ENCODE measurements around the gene DCST2.

Gene DCST2

GRCh38 chr1:155076371-155076770 lies 42.8 kb upstream of the DCST2 start:
- no peak for TF ChIP-seq CTCF (IDR thresholded peaks at IDR 0.05)
- Histone ChIP-seq H3K27me3 (peaks cover 9 to 26% of the 10 kb centered on the region in 2 donors), H3K4me3 (no peak overlapping the region), H3K4me1 (peaks cover 0 to 40% (median 31%) of the 10 kb centered on the region in 4 donors), H3K27ac (no peak overlapping the region), H3K9me3 (no peaks in the 10 kb centered on the region), H3K36me3 (no peaks in the 10 kb centered on the region)
- no peak for DNase-seq
- intact Hi-C loops (cut with DNase I; ENCODE audit: low total_unique reads) = no loop called here

DNA sequence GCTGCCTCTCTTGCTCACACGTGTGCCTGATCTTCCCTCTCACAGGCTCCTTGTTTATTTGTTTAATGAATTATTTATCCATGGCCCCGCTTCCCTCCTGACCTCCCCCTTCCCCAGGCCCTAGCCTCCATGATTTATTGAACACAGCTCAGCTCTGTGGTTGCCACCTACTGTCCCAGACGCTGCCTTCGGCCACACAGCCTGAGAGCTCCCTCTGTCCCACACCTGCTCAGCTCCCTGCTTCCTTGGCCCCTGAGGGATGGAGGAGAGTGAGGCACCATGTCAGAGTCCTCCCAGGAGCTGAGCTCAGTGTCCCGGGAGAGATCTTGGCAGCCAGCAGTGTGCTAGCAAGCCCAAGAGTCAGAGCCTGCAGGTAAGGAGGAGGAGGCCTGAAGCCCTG lies 42.0 kb upstream of the DCST2 start:
- Histone ChIP-seq H3K4me1 (peaks cover 0 to 38% (median 29%) of the 10 kb centered on the region in 4 donors), H3K27ac (no peak overlapping the region), H3K36me3 (no peaks in the 10 kb centered on the region), H3K27me3 (peaks cover 4 to 17% of the 10 kb centered on the region in 2 donors), H3K9me3 (no peaks in the 10 kb centered on the region), H3K4me3 (no peak overlapping the region)
- intact Hi-C loops (cut with DNase I; ENCODE audit: low total_unique reads) = no loop called here
- TF ChIP-seq CTCF (IDR thresholded peaks at IDR 0.05) = no peak
- DNase-seq = no peak

DNA sequence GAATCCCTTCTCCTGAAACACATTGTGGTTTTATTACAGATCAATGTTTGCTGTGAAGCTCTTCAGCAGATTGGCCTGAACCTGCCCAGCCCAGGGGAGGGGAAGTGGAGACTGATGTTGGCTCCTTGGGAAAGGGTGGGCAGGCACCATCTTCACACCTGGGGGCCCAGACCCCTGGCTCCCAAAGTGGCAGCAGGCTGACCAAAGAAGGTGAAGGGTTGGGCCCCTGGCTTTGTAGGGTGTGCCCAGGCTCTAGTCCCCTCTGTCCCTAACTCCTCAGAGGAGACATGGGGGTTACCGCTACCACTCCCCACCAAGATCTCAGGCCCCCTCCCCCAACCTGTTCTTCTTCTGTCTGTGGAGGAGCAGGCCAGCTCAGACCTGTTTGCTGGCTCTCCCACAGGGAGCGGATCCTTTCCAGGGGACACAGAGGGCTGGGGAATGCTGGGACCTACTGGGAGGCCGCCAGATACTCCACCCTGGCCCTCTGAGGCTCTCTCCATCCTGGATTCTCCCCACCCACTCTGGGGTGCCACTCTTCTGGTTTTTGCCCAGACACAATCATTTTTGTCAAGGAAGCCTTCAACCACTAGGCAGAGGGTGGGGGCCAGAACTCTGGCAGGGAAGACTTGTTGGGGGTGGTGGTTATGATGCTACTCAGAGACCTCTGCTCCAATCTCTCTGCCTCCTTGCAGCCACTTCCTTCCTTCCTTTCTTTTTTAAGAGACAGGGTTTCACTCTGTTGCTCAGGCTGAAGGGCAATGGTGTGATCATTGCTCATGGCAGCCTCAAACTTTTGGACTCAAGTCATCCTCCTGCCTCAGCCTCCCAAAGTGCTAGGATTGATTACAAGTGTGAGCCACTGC lies 40.0 kb upstream of the DCST2 start:
- no peaks in the 10 kb centered on the region for H3K27me3 ChIP-seq
- TF ChIP-seq CTCF (IDR thresholded peaks at IDR 0.05) = no peak
- intact Hi-C loops (cut with DNase I; ENCODE audit: low total_unique reads) = no loop called here
- H3K4me3 ChIP-seq = no peak overlapping the region
- H3K4me1 ChIP-seq = peaks cover 0 to 26% (median 15%) of the 10 kb centered on the region in 4 donors
- H3K36me3 ChIP-seq = peaks cover 0 to 5% (median 0%) of the 10 kb centered on the region in 3 donors
- no peaks in the 10 kb centered on the region for H3K9me3 ChIP-seq
- DNase-seq = no peak
- no peak overlapping the region for H3K27ac ChIP-seq

DNA sequence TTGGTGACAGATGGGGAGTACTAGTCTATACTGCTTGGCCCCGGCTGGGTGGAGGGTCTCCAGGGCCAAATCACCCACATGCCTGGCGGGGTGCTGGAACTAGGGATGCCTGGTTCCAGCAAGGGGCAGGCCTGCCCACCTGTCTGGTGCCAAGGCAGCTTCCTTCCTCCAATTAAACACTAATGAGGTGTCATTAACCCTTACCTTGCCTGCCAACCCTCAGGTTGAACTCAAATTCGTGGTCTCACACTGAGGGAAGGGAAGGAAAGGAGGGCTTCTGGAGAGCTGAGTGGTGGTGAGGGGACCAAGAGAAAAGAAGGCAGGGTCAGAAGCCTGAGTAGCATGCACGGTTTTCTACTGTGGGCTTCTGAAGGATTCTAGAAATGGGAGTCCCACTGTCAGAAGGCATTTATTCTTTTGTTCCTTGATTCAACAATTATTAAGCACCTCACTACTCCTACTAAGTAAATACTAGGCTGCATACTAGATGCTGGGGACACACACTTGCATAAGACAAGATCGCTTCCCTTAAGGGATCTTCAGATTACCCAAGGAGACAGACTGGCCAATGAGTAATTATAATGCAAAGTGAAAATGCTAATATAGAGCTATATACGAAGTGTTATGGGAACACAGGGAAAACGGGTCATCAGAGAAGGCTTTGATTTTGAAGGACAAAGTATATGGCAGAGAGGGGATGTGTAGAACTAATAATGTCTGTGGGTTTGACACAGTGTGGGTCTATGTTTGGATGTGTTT lies 39.1 kb upstream of the DCST2 start:
- no peak overlapping the region for H3K4me3 ChIP-seq
- TF ChIP-seq CTCF (IDR thresholded peaks at IDR 0.05) = no peak
- no peak for DNase-seq
- H3K9me3 ChIP-seq = no peaks in the 10 kb centered on the region
- intact Hi-C loops (cut with DNase I; ENCODE audit: low total_unique reads) = no loop called here
- H3K36me3 ChIP-seq = peaks cover 0 to 11% (median 0%) of the 10 kb centered on the region in 3 donors
- no peaks in the 10 kb centered on the region for H3K27me3 ChIP-seq
- H3K4me1 ChIP-seq = peaks cover 0 to 20% (median 13%) of the 10 kb centered on the region in 4 donors
- no peak overlapping the region for H3K27ac ChIP-seq

- Histone ChIP-seq H3K36me3 (peaks cover 0 to 18% (median 0%) of the 10 kb centered on the region in 3 donors), H3K9me3 (no peaks in the 10 kb centered on the region), H3K27ac (no peak overlapping the region), H3K4me3 (no peak overlapping the region), H3K27me3 (no peaks in the 10 kb centered on the region), H3K4me1 (peaks cover 0 to 16% (median 13%) of the 10 kb centered on the region in 4 donors)
- TF ChIP-seq CTCF (IDR thresholded peaks at IDR 0.05) = no peak
- DNase-seq = no peak
- intact Hi-C loops (cut with DNase I; ENCODE audit: low total_unique reads) = no loop called here
These were observed 38.1 kb upstream of the DCST2 start for GRCh38 chr1:155071701-155072100.

Data from tibial artery (tissue), 4 donors.